ENCODE data around the gene TBXAS1. TPM values are rescaled to one million over a fixed set of nuclear protein-coding genes. Genes with fewer than 3 reads are reported as not detected.

The TBXAS1 gene
- total RNA-seq, 1 experiment from 2014 or later = 2.2 TPM

DNA sequence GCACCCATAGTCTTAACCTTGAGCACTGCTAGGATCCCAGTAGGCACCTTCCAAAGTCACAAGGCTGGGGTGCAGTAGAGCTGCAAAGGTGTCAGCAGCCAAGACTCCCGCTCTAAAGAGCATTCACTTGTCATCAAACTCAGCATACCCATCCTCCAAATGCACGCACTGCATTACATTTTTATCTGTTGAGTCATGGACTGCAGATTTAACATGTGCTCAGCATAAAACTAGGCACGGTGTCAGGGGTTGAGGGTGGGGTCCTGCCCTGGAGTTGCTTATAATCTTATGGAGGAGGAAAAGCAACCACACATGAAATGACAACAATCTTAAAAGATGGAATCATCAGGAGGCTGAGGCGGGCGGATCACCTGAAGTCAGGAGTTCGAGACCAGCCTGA, 131.1 kb downstream of the TBXAS1 start:
- no peak overlapping the region for H3K27ac ChIP-seq
- DNase-seq = no peak
- ChIA-PET POLR2A (ENCODE audit: unreplicated experiment) (no interaction called here), CTCF (no interaction called here)
- intact Hi-C loops (cut with micrococcal nuclease; ENCODE audit: unreplicated experiment) = no loop called here
- H3K4me1 ChIP-seq (replicated peaks; ENCODE audit: insufficient read depth) = no peaks in the 10 kb centered on the region
- no peaks in the 10 kb centered on the region for H3K9me2 ChIP-seq (ENCODE audit: insufficient read depth)
- H3K27me3 ChIP-seq (ENCODE audit: insufficient read depth, low read depth) = no peaks in the 10 kb centered on the region
- no peak overlapping the region for H2AFZ ChIP-seq
- no peaks in the 10 kb centered on the region for H3K9me3 ChIP-seq (ENCODE audit: insufficient read depth, low read depth)
- H3K4me3 ChIP-seq = no peak overlapping the region
- no TSS peak for BruUV-seq (replicated peaks)
- no peaks in the 10 kb centered on the region for H3K36me3 ChIP-seq (ENCODE audit: low read depth)
- no peak overlapping the region for H3K4me2 ChIP-seq
- no peaks in the 10 kb centered on the region for H4K20me1 ChIP-seq (ENCODE audit: insufficient read depth)
- TF ChIP-seq EZH2 (IDR thresholded peaks at IDR 0.05; ENCODE audit: low read depth) = no peak
- TF ChIP-seq, protein P1, sequence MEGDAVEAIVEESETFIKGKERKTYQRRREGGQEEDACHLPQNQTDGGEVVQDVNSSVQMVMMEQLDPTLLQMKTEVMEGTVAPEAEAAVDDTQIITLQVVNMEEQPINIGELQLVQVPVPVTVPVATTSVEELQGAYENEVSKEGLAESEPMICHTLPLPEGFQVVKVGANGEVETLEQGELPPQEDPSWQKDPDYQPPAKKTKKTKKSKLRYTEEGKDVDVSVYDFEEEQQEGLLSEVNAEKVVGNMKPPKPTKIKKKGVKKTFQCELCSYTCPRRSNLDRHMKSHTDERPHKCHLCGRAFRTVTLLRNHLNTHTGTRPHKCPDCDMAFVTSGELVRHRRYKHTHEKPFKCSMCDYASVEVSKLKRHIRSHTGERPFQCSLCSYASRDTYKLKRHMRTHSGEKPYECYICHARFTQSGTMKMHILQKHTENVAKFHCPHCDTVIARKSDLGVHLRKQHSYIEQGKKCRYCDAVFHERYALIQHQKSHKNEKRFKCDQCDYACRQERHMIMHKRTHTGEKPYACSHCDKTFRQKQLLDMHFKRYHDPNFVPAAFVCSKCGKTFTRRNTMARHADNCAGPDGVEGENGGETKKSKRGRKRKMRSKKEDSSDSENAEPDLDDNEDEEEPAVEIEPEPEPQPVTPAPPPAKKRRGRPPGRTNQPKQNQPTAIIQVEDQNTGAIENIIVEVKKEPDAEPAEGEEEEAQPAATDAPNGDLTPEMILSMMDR (conservative IDR thresholded peaks at IDR 0.05) = no peak
- no peaks in the 10 kb centered on the region for H3F3A ChIP-seq (ENCODE audit: insufficient read depth, low read depth)
- H3K79me2 ChIP-seq (ENCODE audit: low read depth) = no peaks in the 10 kb centered on the region

DNA sequence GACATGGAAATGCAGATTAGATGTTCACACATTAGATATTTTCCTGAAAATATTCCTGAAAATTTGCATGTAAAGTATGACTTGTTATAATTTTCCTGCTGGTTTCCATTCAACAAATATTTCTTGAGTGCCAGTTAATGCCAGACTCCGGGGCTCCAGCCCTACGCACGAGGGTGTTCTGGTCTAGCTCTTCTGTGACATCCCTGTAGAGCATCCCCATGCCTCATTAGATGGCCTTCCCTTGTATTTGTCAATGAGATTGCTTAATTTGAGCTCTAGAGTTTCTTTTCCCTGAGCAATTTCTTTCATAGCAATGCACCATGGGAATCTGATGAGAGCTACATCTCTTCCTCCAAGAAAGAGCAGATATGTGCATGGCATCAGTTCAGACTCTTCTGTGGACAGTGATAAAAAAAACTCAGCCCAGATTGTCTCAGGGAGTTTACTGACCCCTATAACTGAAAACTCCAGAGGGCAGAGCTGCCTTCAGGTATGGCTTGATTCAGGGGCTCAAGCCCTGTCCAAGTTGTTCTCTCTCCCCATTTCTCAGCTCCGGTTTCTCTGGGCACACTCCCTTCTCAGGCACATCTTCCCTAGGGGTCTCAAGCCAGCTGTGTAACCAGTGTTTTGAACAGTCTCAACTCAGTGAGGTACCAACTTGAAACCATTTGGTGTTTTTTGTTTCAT, 137.0 kb downstream of the TBXAS1 start:
- ChIA-PET CTCF (interaction anchor here (0.6 kb wide), 1 partner anchor 23 kb away, joined by 3 read pairs; no protein-coding TSS in a partner anchor), POLR2A (ENCODE audit: unreplicated experiment) (interaction anchor here (0.7 kb wide), 1 partner anchor 68 kb away, joined by 4 read pairs; no protein-coding TSS in a partner anchor)
- no peak overlapping the region for H2AFZ ChIP-seq
- no peak overlapping the region for H3K4me2 ChIP-seq
- no peak for DNase-seq
- no peaks in the 10 kb centered on the region for H3F3A ChIP-seq (ENCODE audit: insufficient read depth, low read depth)
- no TSS peak for BruUV-seq (replicated peaks)
- no peak overlapping the region for H3K4me3 ChIP-seq
- no peaks in the 10 kb centered on the region for H3K9me3 ChIP-seq (ENCODE audit: insufficient read depth, low read depth)
- H3K27ac ChIP-seq = no peak overlapping the region
- no peaks in the 10 kb centered on the region for H3K27me3 ChIP-seq (ENCODE audit: insufficient read depth, low read depth)
- H3K4me1 ChIP-seq (replicated peaks; ENCODE audit: insufficient read depth) = no peaks in the 10 kb centered on the region
- H4K20me1 ChIP-seq (ENCODE audit: insufficient read depth) = no peaks in the 10 kb centered on the region
- TF ChIP-seq, protein P1 (conservative IDR thresholded peaks at IDR 0.05) = no peak
- no peak for TF ChIP-seq EZH2 (IDR thresholded peaks at IDR 0.05; ENCODE audit: low read depth)
- H3K9me2 ChIP-seq (ENCODE audit: insufficient read depth) = no peaks in the 10 kb centered on the region
- intact Hi-C loops (cut with micrococcal nuclease; ENCODE audit: unreplicated experiment) = no loop called here
- no peaks in the 10 kb centered on the region for H3K36me3 ChIP-seq (ENCODE audit: low read depth)
- H3K79me2 ChIP-seq (ENCODE audit: low read depth) = no peaks in the 10 kb centered on the region

GRCh38 chr7:139966949-139967348, 137.9 kb downstream of the TBXAS1 start:
- H4K20me1 ChIP-seq (ENCODE audit: insufficient read depth) = no peaks in the 10 kb centered on the region

More at GRCh38 chr7:139966949-139967348, 137.9 kb downstream of the TBXAS1 start:
- H3K79me2 ChIP-seq (ENCODE audit: low read depth) = no peaks in the 10 kb centered on the region
- no peaks in the 10 kb centered on the region for H3K9me2 ChIP-seq (ENCODE audit: insufficient read depth)
- ChIA-PET POLR2A (ENCODE audit: unreplicated experiment) (no interaction called here), CTCF (no interaction called here)
- H3F3A ChIP-seq (ENCODE audit: insufficient read depth, low read depth) = no peaks in the 10 kb centered on the region
- H3K27me3 ChIP-seq (ENCODE audit: insufficient read depth, low read depth) = no peaks in the 10 kb centered on the region; the same call in 1 of the 2 replicates
- no peaks in the 10 kb centered on the region for H3K4me1 ChIP-seq (replicated peaks; ENCODE audit: insufficient read depth)
- no TSS peak for BruUV-seq (replicated peaks)
- DNase-seq = no peak
- no peak overlapping the region for H3K4me3 ChIP-seq
- H3K36me3 ChIP-seq (ENCODE audit: low read depth) = no peaks in the 10 kb centered on the region
- no peak overlapping the region for H3K27ac ChIP-seq
- H2AFZ ChIP-seq = no peak overlapping the region
- intact Hi-C loops (cut with micrococcal nuclease; ENCODE audit: unreplicated experiment) = no loop called here
- H3K4me2 ChIP-seq = no peak overlapping the region
- H3K9me3 ChIP-seq (ENCODE audit: insufficient read depth, low read depth) = no peaks in the 10 kb centered on the region
- TF ChIP-seq EZH2 (IDR thresholded peaks at IDR 0.05; ENCODE audit: low read depth) = no peak
- TF ChIP-seq, protein P1 (conservative IDR thresholded peaks at IDR 0.05) = no peak
